ENCODE data around the gene HOXC12. TPM values are rescaled to one million over a fixed set of nuclear protein-coding genes. Genes with fewer than 3 reads are reported as not detected.

HOXC12 gene
- total RNA-seq, 4 donors from 2014 or later: not detected

DNA sequence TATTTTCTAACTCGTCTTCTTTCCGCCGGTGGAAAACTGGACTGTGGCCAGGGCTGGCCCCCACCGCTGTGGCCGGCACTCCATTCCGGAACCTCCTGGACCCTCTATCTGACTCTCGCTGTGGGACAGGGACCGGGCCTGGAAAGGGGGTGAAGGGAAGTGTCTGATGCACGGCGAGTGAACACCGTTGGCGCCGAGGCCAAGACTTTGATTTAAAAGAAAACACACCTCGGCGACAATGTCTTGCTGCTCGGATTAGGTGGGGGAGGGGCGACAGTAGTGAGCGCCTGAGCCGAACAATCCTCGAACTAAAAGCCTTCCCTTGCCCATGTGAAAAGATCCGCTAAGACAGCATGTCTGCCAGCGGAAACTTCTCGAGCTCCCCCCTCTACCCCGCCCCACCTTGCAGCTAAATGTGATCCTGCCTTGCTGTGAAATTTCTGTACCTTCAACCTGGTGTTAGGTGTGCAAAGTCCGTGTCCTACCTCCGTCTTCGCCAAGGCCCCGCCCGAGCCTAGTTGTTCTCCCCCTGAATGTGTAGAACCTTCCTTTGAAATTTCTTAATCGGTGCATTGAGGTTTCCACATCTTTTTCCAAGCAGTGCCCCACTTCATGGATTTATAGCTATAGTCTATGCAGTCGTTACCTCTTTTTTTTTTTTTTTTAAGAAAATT lies 20.9 kb downstream of the HOXC12 start:
- peaks cover 88% of the 10 kb centered on the region for H3K27me3 ChIP-seq
- WGBS, 2 donors: 9 to 10% methylated on average over 30 to 31 of the region's 31 CpGs
- no peaks in the 10 kb centered on the region for H3K9me3 ChIP-seq
- no peak overlapping the region for H3K27ac ChIP-seq
- TF ChIP-seq, protein P1, sequence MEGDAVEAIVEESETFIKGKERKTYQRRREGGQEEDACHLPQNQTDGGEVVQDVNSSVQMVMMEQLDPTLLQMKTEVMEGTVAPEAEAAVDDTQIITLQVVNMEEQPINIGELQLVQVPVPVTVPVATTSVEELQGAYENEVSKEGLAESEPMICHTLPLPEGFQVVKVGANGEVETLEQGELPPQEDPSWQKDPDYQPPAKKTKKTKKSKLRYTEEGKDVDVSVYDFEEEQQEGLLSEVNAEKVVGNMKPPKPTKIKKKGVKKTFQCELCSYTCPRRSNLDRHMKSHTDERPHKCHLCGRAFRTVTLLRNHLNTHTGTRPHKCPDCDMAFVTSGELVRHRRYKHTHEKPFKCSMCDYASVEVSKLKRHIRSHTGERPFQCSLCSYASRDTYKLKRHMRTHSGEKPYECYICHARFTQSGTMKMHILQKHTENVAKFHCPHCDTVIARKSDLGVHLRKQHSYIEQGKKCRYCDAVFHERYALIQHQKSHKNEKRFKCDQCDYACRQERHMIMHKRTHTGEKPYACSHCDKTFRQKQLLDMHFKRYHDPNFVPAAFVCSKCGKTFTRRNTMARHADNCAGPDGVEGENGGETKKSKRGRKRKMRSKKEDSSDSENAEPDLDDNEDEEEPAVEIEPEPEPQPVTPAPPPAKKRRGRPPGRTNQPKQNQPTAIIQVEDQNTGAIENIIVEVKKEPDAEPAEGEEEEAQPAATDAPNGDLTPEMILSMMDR (IDR thresholded peaks at IDR 0.05): no peak
- no peak for TF ChIP-seq POLR2A (IDR thresholded peaks at IDR 0.05)
- intact Hi-C loops (cut with DNase I): no loop called here
- H3K36me3 ChIP-seq: no peaks in the 10 kb centered on the region
- no peak for DNase-seq
- H3K4me3 ChIP-seq (replicated peaks in 1 of 3): no peak overlapping the region
- H3K4me1 ChIP-seq: peaks cover 9 to 26% of the 10 kb centered on the region in 2 donors

DNA sequence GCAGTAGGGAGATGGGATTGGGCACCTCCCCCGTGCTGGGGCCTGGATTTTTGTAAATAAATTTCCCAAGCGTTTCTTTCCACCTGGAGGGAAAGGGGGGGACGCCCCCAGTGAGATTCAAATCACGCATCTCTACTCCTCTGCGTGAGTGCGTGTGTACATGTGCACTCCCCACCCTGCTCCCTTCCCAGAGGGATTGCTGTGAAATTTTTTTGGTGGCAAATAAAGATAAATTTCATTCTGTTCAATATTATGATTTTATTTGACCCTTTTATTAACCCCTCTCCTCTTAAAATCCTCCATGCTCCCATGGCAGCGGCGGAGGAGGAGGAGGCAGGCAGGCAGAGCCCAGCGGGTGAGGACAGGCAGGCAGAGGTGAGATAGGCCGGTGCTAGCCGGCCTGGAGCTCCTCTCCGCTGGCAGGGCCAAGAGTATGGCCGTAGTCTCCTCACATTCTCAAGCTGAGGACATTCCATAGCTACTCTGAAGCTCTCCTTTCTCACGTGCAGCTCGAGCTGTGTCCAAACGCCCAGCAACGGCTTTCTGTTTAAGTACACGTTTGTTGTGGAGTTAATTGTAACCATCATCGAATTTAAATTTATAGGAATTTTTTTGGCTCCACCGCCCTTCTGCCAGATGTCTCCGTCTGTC lies 21.6 kb downstream of the HOXC12 start:
- H3K4me3 ChIP-seq (replicated peaks in 1 of 3): no peak overlapping the region
- WGBS, 2 donors: 14 to 20% methylated on average over 21 of the region's 21 CpGs
- H3K27ac ChIP-seq: no peak overlapping the region
- TF ChIP-seq POLR2A (IDR thresholded peaks at IDR 0.05): no peak
- TF ChIP-seq, protein P1 (IDR thresholded peaks at IDR 0.05): no peak
- H3K9me3 ChIP-seq: no peaks in the 10 kb centered on the region
- DNase-seq: no peak
- H3K27me3 ChIP-seq: peaks cover 87% of the 10 kb centered on the region
- intact Hi-C loops (cut with DNase I): no loop called here
- peaks cover 9 to 26% of the 10 kb centered on the region in 2 donors for H3K4me1 ChIP-seq
- H3K36me3 ChIP-seq: no peaks in the 10 kb centered on the region

DNA sequence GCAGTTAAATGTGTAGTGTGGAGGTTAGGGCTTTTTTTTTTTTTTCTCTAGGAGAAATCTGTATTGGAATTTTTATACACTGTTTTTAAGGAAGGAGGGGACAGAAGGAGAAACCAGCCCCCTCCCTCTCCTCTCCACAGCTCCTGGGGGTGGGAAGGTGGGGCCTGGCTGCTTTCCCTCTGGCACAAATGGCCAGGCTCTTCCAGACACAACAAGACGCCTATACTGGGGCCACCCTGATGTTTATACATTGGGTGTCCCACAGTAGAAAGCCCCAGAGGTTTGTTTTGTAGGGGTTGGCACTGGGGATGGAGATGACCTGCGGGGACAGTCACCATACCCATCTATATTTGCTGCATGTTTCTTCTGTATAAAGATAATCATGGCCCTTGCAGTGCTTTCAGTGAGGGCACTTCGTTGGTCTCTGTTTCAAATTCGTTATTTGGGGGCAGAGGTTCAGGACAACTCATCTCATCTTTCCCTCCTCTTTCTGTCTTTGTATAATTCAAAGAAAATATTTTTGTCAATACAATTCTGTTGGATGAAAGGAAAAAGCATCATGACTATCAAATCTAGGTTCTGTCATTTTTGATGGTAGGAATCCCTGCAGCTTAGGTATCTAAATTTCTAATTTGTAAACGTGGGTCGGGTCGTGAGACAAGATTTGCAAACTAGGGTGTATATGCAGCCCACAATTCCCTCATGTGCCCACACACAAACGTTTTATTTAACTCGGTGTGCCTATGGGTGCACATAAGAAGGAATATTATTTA lies 22.3 kb downstream of the HOXC12 start:
- peaks cover 9 to 26% of the 10 kb centered on the region in 2 donors for H3K4me1 ChIP-seq
- peaks cover 87% of the 10 kb centered on the region for H3K27me3 ChIP-seq
- 11 to 13% methylated on average over 9 of the region's 9 CpGs for WGBS, 2 donors
- intact Hi-C loops (cut with DNase I): no loop called here
- no peak overlapping the region for H3K27ac ChIP-seq
- H3K9me3 ChIP-seq: no peaks in the 10 kb centered on the region
- DNase-seq: no peak
- no peak overlapping the region for H3K4me3 ChIP-seq (replicated peaks in 1 of 3)
- H3K36me3 ChIP-seq: no peaks in the 10 kb centered on the region
- TF ChIP-seq POLR2A (IDR thresholded peaks at IDR 0.05): no peak
- TF ChIP-seq, protein P1 (IDR thresholded peaks at IDR 0.05): no peak

DNA sequence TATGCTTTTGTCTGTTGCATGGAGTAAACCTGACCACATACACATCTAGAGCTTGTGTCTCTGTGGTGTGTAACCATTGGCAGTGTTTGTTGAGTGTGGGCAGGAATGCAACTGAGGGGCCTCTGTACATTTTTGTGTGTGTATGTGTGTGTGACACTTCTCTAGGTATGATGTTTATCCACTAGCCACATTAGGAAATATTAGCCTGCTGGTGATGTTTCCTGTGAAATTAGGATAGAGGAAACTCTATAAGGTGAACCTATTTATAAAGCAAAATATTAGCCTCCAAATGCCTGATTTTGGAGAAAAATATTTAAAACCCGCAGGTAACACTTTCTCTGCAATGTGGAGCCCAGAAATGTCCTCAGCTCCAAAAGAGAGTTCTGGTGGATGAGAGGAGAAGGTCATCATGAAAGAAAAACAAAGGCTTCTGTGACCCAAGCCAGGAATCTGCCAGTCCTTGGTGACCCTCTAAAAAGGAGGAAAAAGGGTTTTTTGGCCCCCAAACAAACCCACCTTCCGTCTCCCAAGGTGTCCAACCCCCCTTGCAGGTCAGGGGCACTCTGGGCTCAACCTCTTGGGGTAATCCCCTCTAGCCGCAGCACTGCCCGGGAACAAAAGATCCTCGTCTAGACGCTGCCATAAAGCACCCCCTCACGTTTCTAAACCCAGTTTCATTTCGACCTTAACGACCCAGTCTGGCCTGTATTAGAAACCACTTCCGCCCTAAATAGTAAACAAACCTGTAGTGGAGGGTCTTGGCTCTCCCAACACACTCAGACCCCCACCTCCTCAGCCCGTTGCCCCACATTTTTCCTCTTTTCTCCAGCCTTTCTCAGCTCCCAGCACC lies 23.1 kb downstream of the HOXC12 start:
- DNase-seq: no peak
- Histone ChIP-seq H3K27me3 (peaks cover 89% of the 10 kb centered on the region), H3K4me3 (replicated peaks in 1 of 3) (no peak overlapping the region), H3K9me3 (no peaks in the 10 kb centered on the region), H3K27ac (no peak overlapping the region), H3K36me3 (no peaks in the 10 kb centered on the region), H3K4me1 (peaks cover 9 to 26% of the 10 kb centered on the region in 2 donors)
- WGBS, 2 donors: 3 to 4% methylated on average over 11 of the region's 11 CpGs
- TF ChIP-seq, protein P1 (IDR thresholded peaks at IDR 0.05): no peak
- TF ChIP-seq POLR2A (IDR thresholded peaks at IDR 0.05): no peak
- intact Hi-C loops (cut with DNase I): no loop called here

Measured in thyroid gland (tissue), 4 donors.